ENCODE measurements around the gene DERL3. TPM values are rescaled to one million over a fixed set of nuclear protein-coding genes. Genes with fewer than 3 reads are reported as not detected.

DERL3 gene
- total RNA-seq, 1 experiment from 2014 or later = 21.7 TPM

GRCh38 chr22:23817146-23817545 lies 21.7 kb downstream of the DERL3 start:
- no peaks in the 10 kb centered on the region for H3K9me2 ChIP-seq (replicated peaks; ENCODE audit: insufficient read depth, low read length)
- no peak overlapping the region for H3K4me3 ChIP-seq (ENCODE audit: low read length)
- no peak overlapping the region for H3K27ac ChIP-seq (ENCODE audit: low read length)
- no peak overlapping the region for H2AFZ ChIP-seq (ENCODE audit: low read length)
- H3K79me2 ChIP-seq (ENCODE audit: low read length) = peaks cover 55% of the 10 kb centered on the region
- H4K20me1 ChIP-seq (ENCODE audit: insufficient read depth, low read depth, low read length) = 0 out of 2 replicates have a peak, but pooled peaks cover under 1% of the 10 kb centered on the region
- H3K9me3 ChIP-seq (ENCODE audit: low read length) = no peaks in the 10 kb centered on the region
- no peak for DNase-seq
- H3K9ac ChIP-seq (ENCODE audit: low read length) = no peak overlapping the region
- peaks cover 53% of the 10 kb centered on the region for H3K4me1 ChIP-seq (ENCODE audit: low read length)
- peaks cover 50% of the 10 kb centered on the region for H3K36me3 ChIP-seq (ENCODE audit: insufficient read depth, low read length)
- H3K4me2 ChIP-seq (ENCODE audit: low read depth, low read length, poor library complexity, severe bottlenecking) = no peak overlapping the region
- H3K27me3 ChIP-seq (ENCODE audit: low read length) = no peaks in the 10 kb centered on the region

- Histone ChIP-seq H3K79me2 (ENCODE audit: low read length) (peaks cover 60% of the 10 kb centered on the region), H3K4me2 (ENCODE audit: low read depth, low read length, poor library complexity, severe bottlenecking) (no peak overlapping the region), H3K36me3 (ENCODE audit: insufficient read depth, low read length) (peaks cover 56% of the 10 kb centered on the region), H2AFZ (ENCODE audit: low read length) (no peak overlapping the region), H3K9me2 (replicated peaks; ENCODE audit: insufficient read depth, low read length) (no peaks in the 10 kb centered on the region), H3K27ac (ENCODE audit: low read length) (no peak overlapping the region), H3K4me3 (ENCODE audit: low read length) (no peak overlapping the region), H4K20me1 (ENCODE audit: insufficient read depth, low read depth, low read length) (no peaks in the 10 kb centered on the region), H3K9ac (ENCODE audit: low read length) (no peak overlapping the region), H3K27me3 (ENCODE audit: low read length) (no peaks in the 10 kb centered on the region), H3K4me1 (ENCODE audit: low read length) (peaks cover 53% of the 10 kb centered on the region), H3K9me3 (ENCODE audit: low read length) (no peaks in the 10 kb centered on the region)
- DNase-seq = no peak
These were observed 22.4 kb downstream of the DERL3 start for GRCh38 chr22:23816156-23816976.

- H3K4me3 ChIP-seq (ENCODE audit: low read length) = no peak overlapping the region
- no peak overlapping the region for H3K9ac ChIP-seq (ENCODE audit: low read length)
- no peaks in the 10 kb centered on the region for H3K9me3 ChIP-seq (ENCODE audit: low read length)
- peaks cover 47% of the 10 kb centered on the region for H3K4me1 ChIP-seq (ENCODE audit: low read length)
- H3K27me3 ChIP-seq (ENCODE audit: low read length) = no peaks in the 10 kb centered on the region
- peaks cover 56% of the 10 kb centered on the region for H3K79me2 ChIP-seq (ENCODE audit: low read length)
- H3K27ac ChIP-seq (ENCODE audit: low read length) = no peak overlapping the region
- no peak for DNase-seq
- H3K4me2 ChIP-seq (ENCODE audit: low read depth, low read length, poor library complexity, severe bottlenecking) = no peak overlapping the region
- peaks cover 60% of the 10 kb centered on the region for H3K36me3 ChIP-seq (ENCODE audit: insufficient read depth, low read length)
- no peaks in the 10 kb centered on the region for H3K9me2 ChIP-seq (replicated peaks; ENCODE audit: insufficient read depth, low read length)
- no peak overlapping the region for H2AFZ ChIP-seq (ENCODE audit: low read length)
- H4K20me1 ChIP-seq (ENCODE audit: insufficient read depth, low read depth, low read length) = no peaks in the 10 kb centered on the region
These were observed 23.2 kb downstream of the DERL3 start for GRCh38 chr22:23815541-23816155.

GRCh38 chr22:23812378-23812777 lies 26.4 kb downstream of the DERL3 start:
- no peaks in the 10 kb centered on the region for H3K27me3 ChIP-seq (ENCODE audit: low read length)
- H2AFZ ChIP-seq (ENCODE audit: low read length) = no peak overlapping the region
- no peaks in the 10 kb centered on the region for H3K9me2 ChIP-seq (replicated peaks; ENCODE audit: insufficient read depth, low read length)
- no peak overlapping the region for H3K27ac ChIP-seq (ENCODE audit: low read length)
- H3K4me2 ChIP-seq (ENCODE audit: low read depth, low read length, poor library complexity, severe bottlenecking) = no peak overlapping the region
- no peaks in the 10 kb centered on the region for H4K20me1 ChIP-seq (ENCODE audit: insufficient read depth, low read depth, low read length)
- H3K4me3 ChIP-seq (ENCODE audit: low read length) = no peak overlapping the region
- peaks cover 41% of the 10 kb centered on the region for H3K36me3 ChIP-seq (ENCODE audit: insufficient read depth, low read length)
- DNase-seq = no peak
- H3K9me3 ChIP-seq (ENCODE audit: low read length) = no peaks in the 10 kb centered on the region
- H3K4me1 ChIP-seq (ENCODE audit: low read length) = peaks cover 16% of the 10 kb centered on the region
- peaks cover 44% of the 10 kb centered on the region for H3K79me2 ChIP-seq (ENCODE audit: low read length)
- H3K9ac ChIP-seq (ENCODE audit: low read length) = no peak overlapping the region

GRCh38 chr22:23806837-23807236 lies 32.0 kb downstream of the DERL3 start:
- Histone ChIP-seq H4K20me1 (ENCODE audit: insufficient read depth, low read depth, low read length) (no peaks in the 10 kb centered on the region), H3K4me3 (ENCODE audit: low read length) (no peak overlapping the region), H3K9ac (ENCODE audit: low read length) (no peak overlapping the region), H3K27ac (ENCODE audit: low read length) (peak overlapping the region; percentile 97), H3K9me2 (replicated peaks; ENCODE audit: insufficient read depth, low read length) (no peaks in the 10 kb centered on the region), H3K4me1 (ENCODE audit: low read length) (peaks cover 50% of the 10 kb centered on the region), H3K79me2 (ENCODE audit: low read length) (peaks cover 55% of the 10 kb centered on the region), H3K4me2 (ENCODE audit: low read depth, low read length, poor library complexity, severe bottlenecking) (no peak overlapping the region), H2AFZ (ENCODE audit: low read length) (no peak overlapping the region), H3K27me3 (ENCODE audit: low read length) (no peaks in the 10 kb centered on the region), H3K9me3 (ENCODE audit: low read length) (no peaks in the 10 kb centered on the region), H3K36me3 (ENCODE audit: insufficient read depth, low read length) (peaks cover 43% of the 10 kb centered on the region)
- DNase-seq = no peak

GRCh38 chr22:23804781-23805291 lies 34.0 kb downstream of the DERL3 start:
- Histone ChIP-seq H4K20me1 (ENCODE audit: insufficient read depth, low read depth, low read length) (no peaks in the 10 kb centered on the region), H3K4me2 (ENCODE audit: low read depth, low read length, poor library complexity, severe bottlenecking) (peak overlapping the region; percentile 95), H3K4me3 (ENCODE audit: low read length) (peak overlapping the region; percentile 65), H3K4me1 (ENCODE audit: low read length) (peaks cover 70% of the 10 kb centered on the region), H3K9ac (ENCODE audit: low read length) (peak overlapping the region; percentile 82), H3K27ac (ENCODE audit: low read length) (peak overlapping the region; percentile 97), H2AFZ (ENCODE audit: low read length) (no peak overlapping the region), H3K9me2 (replicated peaks; ENCODE audit: insufficient read depth, low read length) (no peaks in the 10 kb centered on the region), H3K79me2 (ENCODE audit: low read length) (peaks cover 47% of the 10 kb centered on the region), H3K36me3 (ENCODE audit: insufficient read depth, low read length) (peaks cover 38% of the 10 kb centered on the region), H3K9me3 (ENCODE audit: low read length) (no peaks in the 10 kb centered on the region), H3K27me3 (ENCODE audit: low read length) (no peaks in the 10 kb centered on the region)
- DNase-seq = peak; percentile 71

- H3K9me3 ChIP-seq (ENCODE audit: low read length) = no peaks in the 10 kb centered on the region
- H3K27me3 ChIP-seq (ENCODE audit: low read length) = no peaks in the 10 kb centered on the region
- peak overlapping the region; percentile 97 for H3K27ac ChIP-seq (ENCODE audit: low read length)
- H3K4me3 ChIP-seq (ENCODE audit: low read length) = peak overlapping the region; percentile 65
- peak; percentile 88 for DNase-seq
- H3K79me2 ChIP-seq (ENCODE audit: low read length) = peaks cover 47% of the 10 kb centered on the region
- H4K20me1 ChIP-seq (ENCODE audit: insufficient read depth, low read depth, low read length) = no peaks in the 10 kb centered on the region
- H3K9me2 ChIP-seq (replicated peaks; ENCODE audit: insufficient read depth, low read length) = no peaks in the 10 kb centered on the region
- H3K4me2 ChIP-seq (ENCODE audit: low read depth, low read length, poor library complexity, severe bottlenecking) = peak overlapping the region; percentile 95
- H3K9ac ChIP-seq (ENCODE audit: low read length) = peak overlapping the region; percentile 82
- H3K4me1 ChIP-seq (ENCODE audit: low read length) = peaks cover 86% of the 10 kb centered on the region
- peaks cover 42% of the 10 kb centered on the region for H3K36me3 ChIP-seq (ENCODE audit: insufficient read depth, low read length)
- no peak overlapping the region for H2AFZ ChIP-seq (ENCODE audit: low read length)
These were observed 35.6 kb downstream of the DERL3 start for GRCh38 chr22:23803001-23803819.

All from Karpas-422 (cell line).